ENCODE data around the gene NTHL1.

NTHL1 gene

GRCh38 chr16:2032285-2033056, 15.2 kb downstream of the NTHL1 start:
- TF ChIP-seq ZBTB7A (IDR thresholded peaks at IDR 0.05; ENCODE audit: low read depth) (peak; percentile 20; the same call in 1 of the 2 replicates), NFIC (IDR thresholded peaks at IDR 0.05) (no peak), EGR1 (IDR thresholded peaks at IDR 0.05) (no peak), EP300 (IDR thresholded peaks at IDR 0.05; ENCODE audit: borderline replicate concordance) (no peak), USF1 (IDR thresholded peaks at IDR 0.05) (no peak), REST (IDR thresholded peaks at IDR 0.05; ENCODE audit: low read depth) (no peak), TEAD4 (IDR thresholded peaks at IDR 0.05) (no peak), TAF1 (IDR thresholded peaks at IDR 0.05; ENCODE audit: low read depth) (no peak), MAX (IDR thresholded peaks at IDR 0.05) (no peak)

- TF ChIP-seq TEAD4 (IDR thresholded peaks at IDR 0.05) (peak; percentile 64), RAD21 (IDR thresholded peaks at IDR 0.05; ENCODE audit: low read depth) (no peak), MAX (IDR thresholded peaks at IDR 0.05) (peak; percentile 49; the same call in 1 of the 2 replicates), TAF1 (IDR thresholded peaks at IDR 0.05; ENCODE audit: low read depth) (no peak), USF1 (IDR thresholded peaks at IDR 0.05) (peak; percentile 10; the same call in 1 of the 2 replicates), REST (IDR thresholded peaks at IDR 0.05; ENCODE audit: low read depth) (no peak), EGR1 (IDR thresholded peaks at IDR 0.05) (no peak), FOXM1 (IDR thresholded peaks at IDR 0.05; ENCODE audit: borderline replicate concordance, low read depth) (peak; percentile 46; the same call in 1 of the 2 replicates), ZBTB7A (IDR thresholded peaks at IDR 0.05; ENCODE audit: low read depth) (peak; percentile 81), CEBPB (IDR thresholded peaks at IDR 0.05) (no peak), CREB1 (IDR thresholded peaks at IDR 0.05; ENCODE audit: low read depth) (no peak), NFIC (IDR thresholded peaks at IDR 0.05) (peak; percentile 97), YY1 (IDR thresholded peaks at IDR 0.05; ENCODE audit: low read depth) (peak; percentile 45; the same call in 1 of the 2 replicates), EP300 (IDR thresholded peaks at IDR 0.05; ENCODE audit: borderline replicate concordance) (peak; percentile 79), TCF12 (IDR thresholded peaks at IDR 0.05; ENCODE audit: low read depth) (peak; percentile 92)
Measured at GRCh38 chr16:2031081-2031577, 16.5 kb downstream of the NTHL1 start.

GRCh38 chr16:2030036-2030435, 17.6 kb downstream of the NTHL1 start:
- peak; percentile 48 for TF ChIP-seq TCF12 (IDR thresholded peaks at IDR 0.05; ENCODE audit: low read depth)
- no peak for TF ChIP-seq USF1 (IDR thresholded peaks at IDR 0.05)
- peak; percentile 4; the same call in 1 of the 2 replicates for TF ChIP-seq TEAD4 (IDR thresholded peaks at IDR 0.05)
- peak; percentile 48 for TF ChIP-seq MAX (IDR thresholded peaks at IDR 0.05)
- TF ChIP-seq YY1 (IDR thresholded peaks at IDR 0.05; ENCODE audit: low read depth): no peak
- peak; percentile 42; the same call in 1 of the 2 replicates for TF ChIP-seq EP300 (IDR thresholded peaks at IDR 0.05; ENCODE audit: borderline replicate concordance)
- peak; percentile 50; the same call in 1 of the 2 replicates for TF ChIP-seq ZBTB7A (IDR thresholded peaks at IDR 0.05; ENCODE audit: low read depth)
- TF ChIP-seq CREB1 (IDR thresholded peaks at IDR 0.05; ENCODE audit: low read depth): no peak

GRCh38 chr16:2029350-2029749, 18.3 kb downstream of the NTHL1 start:
- TF ChIP-seq EGR1 (IDR thresholded peaks at IDR 0.05): peak; percentile 85
- peak; percentile 57 for TF ChIP-seq TEAD4 (IDR thresholded peaks at IDR 0.05)
- TF ChIP-seq MAX (IDR thresholded peaks at IDR 0.05): peak; percentile 63
- no peak for TF ChIP-seq FOXM1 (IDR thresholded peaks at IDR 0.05; ENCODE audit: borderline replicate concordance, low read depth)
- TF ChIP-seq TAF1 (IDR thresholded peaks at IDR 0.05; ENCODE audit: low read depth): 0 out of 2 replicates have a peak, but pooled peaks have one; percentile 23
- no peak for TF ChIP-seq TCF12 (IDR thresholded peaks at IDR 0.05; ENCODE audit: low read depth)

Measured in Ishikawa (cell line).